Inflammatory macrophage treated with lipopolysaccharide for 4 hours (primary cell): ENCODE results near the gene PTMS.

ENCODE experiments used
- DNase-seq: peaks from one replicate; pipeline ENCODE4 v3.0.0-alpha.2; 2020

PTMS gene

DNA sequence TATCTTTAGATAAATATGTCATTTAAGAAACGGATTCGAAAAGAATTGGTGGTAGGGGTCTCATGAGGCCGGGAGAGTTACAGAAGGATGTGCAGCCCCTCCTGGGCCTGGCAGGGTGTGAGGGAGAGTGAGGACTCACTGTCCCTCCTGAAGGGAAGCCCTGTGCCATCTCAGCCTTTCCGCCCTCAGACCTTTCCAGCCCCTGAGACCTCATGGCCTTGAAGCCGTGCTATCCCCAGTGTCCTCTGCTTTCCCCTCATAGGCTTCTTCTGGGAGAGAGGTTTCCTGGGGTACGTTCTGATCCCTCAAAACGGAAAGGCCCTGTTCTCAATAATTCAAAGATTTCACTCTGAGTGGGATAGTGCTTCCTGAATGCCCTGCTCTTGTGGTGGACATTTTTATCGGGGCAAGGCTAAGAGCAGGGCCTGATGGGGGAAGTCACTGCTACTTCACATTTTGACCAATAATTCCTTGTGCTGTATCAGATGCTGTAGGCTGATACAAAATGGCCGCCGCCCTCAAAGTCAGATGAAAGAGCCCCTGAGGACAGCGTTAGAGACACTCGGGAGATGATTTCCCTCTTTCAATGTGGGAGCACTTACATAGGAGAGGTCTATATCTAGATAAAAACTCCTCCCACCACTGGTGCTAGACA lies 24.5 kb downstream of the PTMS start:
- DNase-seq: peak; percentile 35

DNA sequence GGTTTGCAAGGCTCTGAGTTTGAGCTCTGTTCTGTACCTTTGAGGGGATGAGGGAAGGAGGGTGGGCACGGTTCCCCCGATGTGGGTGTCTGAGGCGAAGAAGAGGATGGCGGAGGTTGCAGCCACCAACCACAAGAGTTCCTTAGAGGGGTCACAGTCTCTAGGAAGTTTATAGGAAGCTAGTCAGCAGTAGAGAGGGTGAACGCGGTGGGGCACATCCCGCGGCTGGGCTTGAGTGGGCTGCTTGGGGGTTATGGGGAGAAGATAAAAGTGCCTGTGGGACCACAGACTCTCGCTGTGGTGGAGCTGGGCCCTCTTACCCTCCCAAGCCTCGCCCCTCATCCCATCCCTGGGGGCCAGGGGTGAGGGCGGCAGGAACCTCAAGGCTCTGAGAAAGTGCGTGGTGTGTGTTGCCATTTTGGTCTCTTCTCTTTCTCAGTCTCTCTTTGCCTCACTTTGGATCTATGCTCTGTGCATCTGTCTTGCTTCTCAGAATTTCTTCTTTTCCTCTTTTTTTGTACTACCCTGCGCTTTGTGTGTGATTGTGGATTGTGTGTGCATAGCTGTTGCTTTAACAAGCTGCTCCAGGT lies 25.9 kb downstream of the PTMS start:
- DNase-seq: no peak

GRCh38 chr12:6792522-6793201 lies 26.5 kb downstream of the PTMS start:
- DNase-seq: peak; percentile 86

DNA sequence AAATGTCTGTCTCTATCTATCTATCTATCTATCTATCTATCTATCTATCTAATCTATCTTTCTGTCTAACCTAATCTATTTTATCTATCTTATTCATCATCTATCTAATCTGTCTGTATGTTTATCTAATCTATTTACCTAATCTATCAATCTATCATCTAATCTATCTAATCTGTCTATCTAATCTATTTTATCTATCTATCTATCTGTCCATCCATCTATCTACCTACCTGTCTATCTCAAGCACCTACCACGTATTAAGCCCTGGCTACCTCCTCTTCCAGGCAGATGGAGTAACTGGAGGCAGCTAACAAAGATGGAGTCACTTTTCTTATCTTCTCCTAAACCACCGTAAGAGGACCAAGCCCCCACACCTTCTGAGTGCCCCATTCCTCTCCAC lies 28.9 kb downstream of the PTMS start:
- DNase-seq: no peak

GRCh38 chr12:6796576-6796975 lies 30.4 kb downstream of the PTMS start:
- no peak for DNase-seq

DNA sequence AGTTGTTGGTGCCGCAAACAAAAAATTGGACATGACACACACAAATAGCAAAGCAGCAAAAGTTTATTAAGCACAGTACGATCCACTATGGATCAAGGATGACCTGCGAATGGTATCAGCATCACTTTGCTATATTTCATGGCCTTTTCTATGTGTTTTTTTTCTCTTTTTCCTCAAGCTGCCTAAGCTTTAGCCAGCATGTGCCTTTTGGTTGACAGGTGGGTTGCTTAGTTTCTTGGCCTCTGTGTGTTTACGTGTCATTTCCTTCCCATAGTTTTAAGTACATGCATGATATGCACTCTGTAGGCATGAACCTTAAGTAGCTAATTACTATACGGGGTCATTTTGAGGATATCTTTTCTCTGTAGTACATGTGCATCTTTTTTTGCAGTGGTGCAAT lies 33.0 kb downstream of the PTMS start:
- no peak for DNase-seq

DNA sequence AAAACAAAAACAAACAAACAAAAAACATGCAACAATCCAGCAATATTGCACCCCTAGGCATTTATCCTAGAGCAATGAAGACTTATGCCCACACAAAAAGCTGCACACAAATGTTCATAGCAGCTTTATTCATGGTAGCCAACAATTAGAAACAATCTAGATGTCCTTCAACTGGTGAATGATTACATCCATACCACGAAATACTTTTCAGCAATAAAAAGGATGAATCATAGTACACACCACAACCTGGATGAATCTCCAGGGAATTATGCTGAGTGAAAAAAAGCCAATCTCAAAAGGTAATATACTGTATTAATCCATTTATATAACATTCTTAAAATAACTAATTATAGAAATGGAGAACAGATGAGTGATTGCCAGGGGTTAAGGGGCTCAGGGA lies 41.0 kb downstream of the PTMS start:
- no peak for DNase-seq

GRCh38 chr12:6809056-6809455 lies 42.9 kb downstream of the PTMS start:
- DNase-seq: no peak

DNA sequence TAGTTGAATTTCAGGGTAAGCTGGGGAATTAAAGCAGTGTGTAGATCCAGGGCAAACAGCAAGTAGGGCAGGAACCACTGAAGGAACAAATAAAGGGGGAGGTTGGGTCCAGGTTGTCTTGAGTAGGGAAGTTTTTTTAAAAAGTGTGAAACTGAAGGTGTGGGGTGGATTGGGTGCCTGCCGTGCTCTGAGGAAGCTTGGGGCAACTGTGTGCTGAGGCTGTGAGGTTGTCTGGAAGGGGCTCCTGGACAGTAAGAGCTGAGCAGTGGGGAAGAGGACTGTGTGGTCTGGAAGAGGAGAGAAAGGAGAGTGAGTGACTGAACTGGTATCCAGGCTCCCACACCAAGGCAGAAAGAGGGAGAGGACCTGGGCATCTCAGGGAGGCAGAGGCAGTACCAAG lies 44.6 kb downstream of the PTMS start:
- no peak for DNase-seq

GRCh38 chr12:6813363-6813762 lies 47.2 kb downstream of the PTMS start:
- no peak for DNase-seq

DNA sequence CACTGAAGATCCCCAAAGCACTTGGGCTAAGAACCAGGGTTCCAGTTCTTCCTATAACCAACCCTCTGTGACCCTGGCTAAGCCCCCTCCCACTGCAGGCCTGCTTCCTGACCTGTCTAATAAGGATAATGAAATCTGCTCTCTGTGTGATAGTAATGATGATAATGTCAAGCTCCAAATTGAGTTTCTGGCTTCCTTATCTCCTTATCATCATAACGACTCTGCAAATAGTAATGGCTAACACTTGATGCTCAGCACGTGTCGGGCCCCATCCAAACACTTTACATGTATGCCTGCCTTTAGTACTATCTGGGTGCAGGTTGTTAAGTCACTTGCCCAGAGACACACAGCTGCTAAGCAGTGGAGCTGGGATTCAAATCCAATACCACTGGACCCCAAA lies 50.4 kb downstream of the PTMS start:
- no peak for DNase-seq

DNA sequence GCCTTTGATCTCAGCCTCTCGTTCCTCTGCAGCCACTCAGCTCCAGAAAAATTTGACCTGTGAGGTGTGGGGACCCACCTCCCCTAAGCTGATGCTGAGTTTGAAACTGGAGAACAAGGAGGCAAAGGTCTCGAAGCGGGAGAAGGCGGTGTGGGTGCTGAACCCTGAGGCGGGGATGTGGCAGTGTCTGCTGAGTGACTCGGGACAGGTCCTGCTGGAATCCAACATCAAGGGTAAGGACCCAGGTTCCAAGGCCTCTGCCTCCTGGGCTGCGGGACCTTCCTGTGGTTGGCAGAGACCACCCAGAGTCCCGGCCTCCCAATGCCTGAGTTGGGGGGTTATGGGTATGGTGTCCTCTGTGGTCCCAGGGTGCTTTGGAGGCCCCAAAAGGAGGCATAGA lies 50.9 kb downstream of the PTMS start:
- DNase-seq: no peak

DNA sequence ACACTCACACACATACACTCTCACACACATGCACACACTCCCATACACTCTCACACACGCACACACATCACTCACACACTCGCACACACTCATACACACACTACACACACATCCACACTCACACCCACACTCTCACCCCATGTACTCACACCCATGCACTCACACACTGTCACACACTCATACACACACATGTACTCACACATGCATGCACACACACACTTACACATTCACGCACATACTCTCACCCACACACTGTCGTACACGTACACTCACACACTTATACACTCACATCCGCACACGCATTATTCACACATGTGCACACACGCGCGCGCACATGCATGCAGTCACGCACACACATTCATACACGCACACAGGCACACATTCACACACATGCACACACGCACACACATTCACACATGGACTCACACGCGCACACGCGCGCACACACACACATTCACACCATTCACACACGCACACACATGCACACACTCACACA lies 51.5 kb downstream of the PTMS start:
- DNase-seq: no peak

- DNase-seq: no peak
Measured at GRCh38 chr12:6818222-6818621, 52.1 kb downstream of the PTMS start.

DNA sequence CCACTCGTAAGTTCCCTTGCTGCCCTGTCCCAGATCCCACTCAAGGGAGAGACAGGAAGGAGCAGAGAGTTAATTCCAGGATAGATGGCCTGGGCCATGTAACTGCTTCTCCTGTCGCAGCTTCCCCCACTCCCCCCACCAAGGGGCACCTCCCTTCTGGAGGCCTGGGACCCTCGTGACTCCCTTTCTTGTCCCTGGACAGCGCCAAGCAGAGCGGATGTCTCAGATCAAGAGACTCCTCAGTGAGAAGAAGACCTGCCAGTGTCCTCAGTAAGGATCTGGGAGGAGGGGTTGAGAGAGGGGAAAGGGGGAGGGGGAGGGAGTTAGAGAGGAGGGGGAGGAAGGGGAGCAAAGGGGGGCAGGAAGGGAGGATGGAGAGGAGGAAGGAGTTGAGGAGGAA lies 52.5 kb downstream of the PTMS start:
- no peak for DNase-seq

DNA sequence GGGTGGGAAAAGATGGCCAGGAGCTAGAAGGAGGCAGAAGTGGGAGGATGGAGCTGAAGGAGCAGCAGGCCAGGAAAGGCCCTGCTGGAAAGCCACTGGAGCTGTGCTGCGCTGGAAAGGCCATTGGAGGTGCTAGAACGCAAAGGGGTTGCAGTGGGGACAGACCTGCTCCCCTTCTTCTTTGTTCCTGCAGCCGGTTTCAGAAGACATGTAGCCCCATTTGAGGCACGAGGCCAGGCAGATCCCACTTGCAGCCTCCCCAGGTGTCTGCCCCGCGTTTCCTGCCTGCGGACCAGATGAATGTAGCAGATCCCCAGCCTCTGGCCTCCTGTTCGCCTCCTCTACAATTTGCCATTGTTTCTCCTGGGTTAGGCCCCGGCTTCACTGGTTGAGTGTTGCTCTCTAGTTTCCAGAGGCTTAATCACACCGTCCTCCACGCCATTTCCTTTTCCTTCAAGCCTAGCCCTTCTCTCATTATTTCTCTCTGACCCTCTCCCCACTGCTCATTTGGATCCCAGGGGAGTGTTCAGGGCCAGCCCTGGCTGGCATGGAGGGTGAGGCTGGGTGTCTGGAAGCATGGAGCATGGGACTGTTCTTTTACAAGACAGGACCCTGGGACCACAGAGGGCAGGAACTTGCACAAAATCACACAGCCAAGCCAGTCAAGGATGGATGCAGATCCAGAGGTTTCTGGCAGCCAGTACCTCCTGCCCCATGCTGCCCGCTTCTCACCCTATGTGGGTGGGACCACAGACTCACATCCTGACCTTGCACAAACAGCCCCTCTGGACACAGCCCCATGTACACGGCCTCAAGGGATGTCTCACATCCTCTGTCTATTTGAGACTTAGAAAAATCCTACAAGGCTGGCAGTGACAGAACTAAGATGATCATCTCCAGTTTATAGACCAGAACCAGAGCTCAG lies 53.2 kb downstream of the PTMS start:
- no peak for DNase-seq

DNA sequence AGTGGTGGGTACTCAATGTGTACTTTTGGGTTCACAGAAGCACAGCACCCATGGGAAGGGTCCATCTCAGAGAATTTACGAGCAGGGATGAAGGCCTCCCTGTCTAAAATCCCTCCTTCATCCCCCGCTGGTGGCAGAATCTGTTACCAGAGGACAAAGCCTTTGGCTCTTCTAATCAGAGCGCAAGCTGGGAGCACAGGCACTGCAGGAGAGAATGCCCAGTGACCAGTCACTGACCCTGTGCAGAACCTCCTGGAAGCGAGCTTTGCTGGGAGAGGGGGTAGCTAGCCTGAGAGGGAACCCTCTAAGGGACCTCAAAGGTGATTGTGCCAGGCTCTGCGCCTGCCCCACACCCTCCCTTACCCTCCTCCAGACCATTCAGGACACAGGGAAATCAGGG lies 54.0 kb downstream of the PTMS start:
- no peak for DNase-seq
